ENCODE results near the gene SRGAP1.

- TF ChIP-seq CTCF (IDR thresholded peaks at IDR 0.05; ENCODE audit: borderline replicate concordance, extremely low read depth, low read length, poor library complexity, severe bottlenecking) (no peak), EZH2 (IDR thresholded peaks at IDR 0.05; ENCODE audit: borderline replicate concordance, low read depth, low read length, severe bottlenecking) (no peak)
Measured at GRCh38 chr12:63869656-63870055, 25.2 kb downstream of the SRGAP1 start.

Measured in DND-41 (cell line).